Gastrocnemius medialis (tissue), 4 donors: ENCODE measurements around the gene IFNGR2. TPM values are rescaled to one million over a fixed set of nuclear protein-coding genes. Genes with fewer than 3 reads are reported as not detected.

ENCODE experiments used
- ATAC-seq, 2 donors: fragments of 150-250 bp; one replicate each; pipeline ENCODE4 v1.9.1; 2016
- DNase-seq, 2 donors: peaks; one replicate each; pipeline ENCODE4 v3.0.0-alpha.2; 2019
- H3K27ac ChIP-seq, 4 donors: fragments of 200-600 bp; sonication (generic); 1 replicate in 1 of 4; 2 replicates in 3 of 4; pipeline ENCODE4 v1.5.1; 2016 to 2018; ENCODE audit warnings: mild to moderate bottlenecking in 2 of 4, moderate library complexity in 1 of 4
- H3K27me3 ChIP-seq, 3 donors: fragments of 200-600 bp; sonication (generic) in 2 of 3; 1 replicate in 1 of 3; 2 replicates in 2 of 3; pipeline versions ENCODE4 v1.5.1 to v1.6.0; 2016 to 2019; ENCODE audit warnings: mild to moderate bottlenecking in 1 of 3, moderate library complexity in 1 of 3
- H3K36me3 ChIP-seq, 2 donors: fragments of 200-600 bp; sonication (generic) in 1 of 2; one replicate each; pipeline ENCODE4 v1.5.1; 2017 to 2018
- H3K4me1 ChIP-seq, 2 donors: fragments of 200-600 bp; sonication (generic) in 1 of 2; one replicate each; pipeline ENCODE4 v1.5.1; 2016 to 2017; ENCODE audit warnings: mild to moderate bottlenecking in 2 of 2
- H3K4me3 ChIP-seq, 4 donors: fragments of 200-600 bp; sonication (generic) in 3 of 4; 1 replicate in 1 of 4; 2 replicates in 3 of 4; pipeline ENCODE4 v1.5.1; 2016 to 2019; ENCODE audit warnings: mild to moderate bottlenecking in 2 of 4
- H3K9me3 ChIP-seq, 3 donors: fragments of 200-600 bp; sonication (generic) in 2 of 3; 1 replicate in 1 of 3; 2 replicates in 2 of 3; pipeline ENCODE4 v1.5.1; 2016 to 2019
- POLR2A ChIP-seq, 2 donors: fragments of 450-650 bp; IDR thresholded peaks; one replicate each; pipeline ENCODE4 v1.6.1; 2017; ENCODE audit warnings: antibody characterized with exemption in 2 of 2, mild to moderate bottlenecking in 2 of 2, moderate library complexity in 2 of 2
- in situ Hi-C, 4 donors: fragments of 200-750 bp; cut with MboI; loops; one replicate each; pipeline versions ENCODE4 v1.15.0 to v1.8.0; 2017; ENCODE audit warnings: low sequenced_read_pairs in 4 of 4
- intact Hi-C: fragments of 100-400 bp; cut with DNase I; formaldehyde crosslinking; loops from one replicate; pipeline ENCODE4 v1.15.1; 2023; ENCODE audit warnings: low total_unique reads
- total RNA-seq, 4 donors: library from RNA; depleted of rRNA; stranded (reverse); fragments of >200 nt; gene quantifications; one replicate each; pipeline versions ENCODE4 v1.1.0 to v1.2.3, GENCODE V29; 2016
- TF ChIP-seq, protein P1 (sequence below), 5 experiments: fragments of 450-650 bp in 3 of 5; fragments of 200-600 bp in 2 of 5; sonication (generic) in 2 of 5; IDR thresholded peaks in 4 of 5; conservative IDR thresholded peaks in 1 of 5; 1 replicate in 4 of 5; 2 replicates in 1 of 5; pipeline ENCODE4 v1.5.1; 2016 to 2019; ENCODE audit warnings: antibody characterized with exemption in 5 of 5, mild to moderate bottlenecking in 3 of 5, moderate library complexity in 3 of 5

The IFNGR2 gene
- total RNA-seq, 4 donors from 2014 or later = 13.9 to 27.6 (median 24.2) TPM

DNA sequence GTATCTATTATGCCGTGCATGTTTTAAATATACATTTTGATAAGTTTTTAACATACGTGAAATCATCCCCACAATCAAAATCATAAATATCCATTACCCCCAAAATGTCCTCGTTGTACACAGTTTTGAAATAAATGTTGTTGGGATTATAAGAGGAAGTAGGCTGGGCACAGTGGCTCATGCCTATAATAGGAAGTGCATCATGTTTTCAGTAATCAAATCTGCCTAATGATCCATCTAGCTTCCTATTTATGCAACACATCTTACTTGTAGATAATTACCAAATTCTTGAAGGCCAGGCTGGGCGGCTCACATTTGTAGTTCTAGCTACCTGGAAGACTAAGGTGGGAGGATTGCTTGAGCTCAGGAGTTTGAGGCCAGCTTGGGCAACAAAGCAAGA is 15.0 kb upstream of the IFNGR2 start:
- no peak overlapping the region for H3K27ac ChIP-seq
- intact Hi-C loops = loop anchor here (10.0 kb wide), 1 partner anchor 47 kb away; no protein-coding TSS in a partner anchor

DNA sequence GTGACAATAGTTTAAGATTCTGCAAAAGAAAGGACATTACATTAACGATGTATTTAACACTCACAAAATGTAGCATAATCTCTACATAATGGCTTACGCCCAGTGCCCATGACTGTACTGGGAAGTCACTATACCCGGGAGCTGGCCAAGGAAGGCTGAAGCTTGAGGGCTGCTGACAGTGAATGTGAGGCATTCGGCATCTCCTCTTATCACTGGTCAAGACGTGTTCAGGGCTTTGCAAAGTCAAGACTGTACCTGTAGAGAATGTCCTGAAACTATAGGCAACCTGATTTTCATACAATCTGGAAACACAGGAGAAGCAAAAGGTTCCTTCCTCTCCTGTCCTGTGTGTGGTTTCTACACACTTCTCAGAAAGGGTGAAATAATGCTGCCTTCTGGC is 12.7 kb upstream of the IFNGR2 start:
- intact Hi-C loops = no loop called here
- H3K9me3 ChIP-seq = no peaks in the 10 kb centered on the region
- H3K36me3 ChIP-seq = no peaks in the 10 kb centered on the region
- H3K27me3 ChIP-seq = no peaks in the 10 kb centered on the region
- DNase-seq (no peak), ATAC-seq (no peak)
- H3K4me1 ChIP-seq = no peaks in the 10 kb centered on the region
- no peak overlapping the region for H3K27ac ChIP-seq
- no peak for TF ChIP-seq POLR2A (IDR thresholded peaks at IDR 0.05)
- TF ChIP-seq, protein P1, sequence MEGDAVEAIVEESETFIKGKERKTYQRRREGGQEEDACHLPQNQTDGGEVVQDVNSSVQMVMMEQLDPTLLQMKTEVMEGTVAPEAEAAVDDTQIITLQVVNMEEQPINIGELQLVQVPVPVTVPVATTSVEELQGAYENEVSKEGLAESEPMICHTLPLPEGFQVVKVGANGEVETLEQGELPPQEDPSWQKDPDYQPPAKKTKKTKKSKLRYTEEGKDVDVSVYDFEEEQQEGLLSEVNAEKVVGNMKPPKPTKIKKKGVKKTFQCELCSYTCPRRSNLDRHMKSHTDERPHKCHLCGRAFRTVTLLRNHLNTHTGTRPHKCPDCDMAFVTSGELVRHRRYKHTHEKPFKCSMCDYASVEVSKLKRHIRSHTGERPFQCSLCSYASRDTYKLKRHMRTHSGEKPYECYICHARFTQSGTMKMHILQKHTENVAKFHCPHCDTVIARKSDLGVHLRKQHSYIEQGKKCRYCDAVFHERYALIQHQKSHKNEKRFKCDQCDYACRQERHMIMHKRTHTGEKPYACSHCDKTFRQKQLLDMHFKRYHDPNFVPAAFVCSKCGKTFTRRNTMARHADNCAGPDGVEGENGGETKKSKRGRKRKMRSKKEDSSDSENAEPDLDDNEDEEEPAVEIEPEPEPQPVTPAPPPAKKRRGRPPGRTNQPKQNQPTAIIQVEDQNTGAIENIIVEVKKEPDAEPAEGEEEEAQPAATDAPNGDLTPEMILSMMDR (IDR thresholded peaks at IDR 0.05 in 4 of 5, conservative IDR thresholded peaks at IDR 0.05 in 1 of 5) = no peak
- in situ Hi-C loops = no loop called here
- H3K4me3 ChIP-seq = no peak overlapping the region

More for the DNA sequence above, 15.0 kb upstream of the IFNGR2 start:
- no peak for TF ChIP-seq POLR2A (IDR thresholded peaks at IDR 0.05)
- TF ChIP-seq, protein P1 (IDR thresholded peaks at IDR 0.05 in 4 of 5, conservative IDR thresholded peaks at IDR 0.05 in 1 of 5) = no peak
- in situ Hi-C loops = no loop called here
- H3K4me3 ChIP-seq = no peak overlapping the region
- no peak for DNase-seq
- no peaks in the 10 kb centered on the region for H3K27me3 ChIP-seq
- no peaks in the 10 kb centered on the region for H3K9me3 ChIP-seq
- no peaks in the 10 kb centered on the region for H3K36me3 ChIP-seq
- ATAC-seq = no peak
- peaks cover 3 to 7% of the 10 kb centered on the region in 2 donors for H3K4me1 ChIP-seq

DNA sequence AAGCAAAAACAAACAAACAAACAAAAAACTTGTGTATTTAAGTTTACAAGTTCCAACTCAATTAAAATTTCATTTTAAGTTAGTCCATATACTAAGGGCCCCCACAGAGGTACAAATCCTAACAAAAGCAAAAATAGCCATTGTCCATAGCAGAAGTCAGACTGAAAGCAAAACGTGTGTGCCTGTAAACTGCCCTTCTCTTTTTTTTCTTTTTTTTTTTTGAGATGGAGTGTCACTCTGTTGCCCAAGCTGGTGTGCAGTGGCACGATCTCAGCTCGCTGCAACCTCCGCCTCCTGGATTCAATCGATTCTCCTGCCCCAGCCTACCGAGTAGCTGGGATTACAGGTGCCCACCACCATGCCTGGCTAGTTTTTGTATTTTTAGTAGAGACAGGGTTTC is 11.6 kb upstream of the IFNGR2 start:
- Histone ChIP-seq H3K9me3 (no peaks in the 10 kb centered on the region), H3K27me3 (no peaks in the 10 kb centered on the region), H3K36me3 (no peaks in the 10 kb centered on the region), H3K4me1 (no peaks in the 10 kb centered on the region), H3K4me3 (no peak overlapping the region), H3K27ac (no peak overlapping the region)
- TF ChIP-seq POLR2A (IDR thresholded peaks at IDR 0.05) = no peak
- TF ChIP-seq, protein P1 (IDR thresholded peaks at IDR 0.05 in 4 of 5, conservative IDR thresholded peaks at IDR 0.05 in 1 of 5) = no peak
- in situ Hi-C loops (no loop called here), intact Hi-C loops (no loop called here)
- ATAC-seq (no peak), DNase-seq (no peak)

DNA sequence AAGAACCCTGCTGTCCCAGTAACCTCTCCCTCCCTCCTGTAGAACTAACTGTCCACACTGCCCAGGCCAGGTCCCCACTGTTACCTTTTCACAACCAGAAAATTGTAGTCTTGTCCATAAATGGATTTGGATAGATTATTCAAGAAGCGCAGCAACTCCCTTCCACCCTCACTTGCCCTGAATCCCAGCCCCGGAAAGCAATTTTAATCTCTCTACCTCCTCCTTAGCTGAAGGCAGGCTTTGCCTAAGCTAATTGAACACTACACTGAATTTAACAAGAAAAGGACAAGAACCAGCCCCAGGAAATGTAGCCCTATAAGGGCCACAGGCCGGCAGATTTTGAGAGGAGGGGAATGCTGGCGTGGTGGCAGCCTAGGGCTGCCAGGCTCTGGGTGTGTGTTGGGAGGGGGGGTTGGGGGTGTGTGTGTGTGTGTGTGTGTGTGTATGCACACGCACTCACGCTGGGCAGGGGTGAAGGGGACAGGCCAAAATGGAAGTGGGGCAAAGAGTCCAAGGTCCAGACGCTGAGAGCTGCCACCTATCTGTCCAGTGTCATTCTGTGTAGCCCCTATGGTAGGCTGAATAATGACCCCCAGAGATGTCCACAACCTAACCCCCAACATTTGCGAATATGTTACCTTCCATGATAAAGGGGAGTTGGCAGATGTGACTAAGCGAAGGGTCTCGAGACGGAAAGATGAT is 10.8 kb upstream of the IFNGR2 start:
- Histone ChIP-seq H3K27me3 (no peaks in the 10 kb centered on the region), H3K27ac (no peak overlapping the region), H3K36me3 (no peaks in the 10 kb centered on the region), H3K4me3 (no peak overlapping the region), H3K9me3 (no peaks in the 10 kb centered on the region), H3K4me1 (no peaks in the 10 kb centered on the region)
- ATAC-seq = no peak
- in situ Hi-C loops (no loop called here), intact Hi-C loops (no loop called here)
- TF ChIP-seq, protein P1 (IDR thresholded peaks at IDR 0.05 in 4 of 5, conservative IDR thresholded peaks at IDR 0.05 in 1 of 5) = no peak
- TF ChIP-seq POLR2A (IDR thresholded peaks at IDR 0.05) = no peak
- DNase-seq = no peak

DNA sequence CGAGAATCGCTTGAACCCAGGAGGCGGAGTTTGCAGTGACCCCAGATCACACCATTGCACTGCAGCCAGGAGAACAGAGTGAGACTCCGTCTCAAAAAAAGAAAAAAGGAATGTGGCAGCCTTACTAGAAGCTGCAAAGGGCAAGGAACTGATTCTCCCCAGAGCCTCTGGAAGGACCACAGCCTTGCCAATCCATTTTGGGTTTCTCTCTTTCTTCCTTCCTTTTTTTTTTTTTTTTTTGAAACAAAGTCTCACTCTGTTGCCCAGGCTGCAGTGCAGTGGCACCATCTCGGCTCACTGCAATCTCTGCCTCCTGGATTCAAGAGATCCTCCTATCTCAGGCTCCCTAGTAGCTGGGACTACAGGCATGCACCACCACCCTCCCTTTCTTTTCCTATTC is 9.9 kb upstream of the IFNGR2 start:
- Histone ChIP-seq H3K27me3 (no peaks in the 10 kb centered on the region), H3K4me3 (no peak overlapping the region), H3K36me3 (no peaks in the 10 kb centered on the region), H3K27ac (no peak overlapping the region), H3K4me1 (no peaks in the 10 kb centered on the region), H3K9me3 (no peaks in the 10 kb centered on the region)
- TF ChIP-seq, protein P1 (IDR thresholded peaks at IDR 0.05 in 4 of 5, conservative IDR thresholded peaks at IDR 0.05 in 1 of 5) = no peak
- TF ChIP-seq POLR2A (IDR thresholded peaks at IDR 0.05) = no peak
- in situ Hi-C loops (no loop called here), intact Hi-C loops (no loop called here)
- DNase-seq (no peak), ATAC-seq (no peak)
